MV-4-11 (cell line): ENCODE results near the gene TCTA.
"Not testable (repeated sequence)": the region's sequence is repeated elsewhere in the genome, so short reads cannot be mapped to it uniquely, and the experiment has no call there.

Experiments
- DNase-seq: peaks from one replicate; lab custom pipeline; 2025; lab: John Stamatoyannopoulos, UW

Gene TCTA

GRCh38 chr3:49411968-49412631, at the start of gene TCTA, which contains the start of gene RHOA:
Gene TCTA, plus strand, starts transcription at chr3:49412423. Its CDS starts 4 bp downstream, at chr3:49412427.
Gene RHOA, minus strand, starts transcription at chr3:49411976. Its CDS starts 36,387 bp downstream, at chr3:49375589.
- DNase-seq = peak; percentile 100

- no peak for DNase-seq
These were observed 49.7 kb upstream of the TCTA start for GRCh38 chr3:49362561-49362960.

- no peak for DNase-seq
These were observed 41.5 kb upstream of the TCTA start for GRCh38 chr3:49370585-49371290.

- no peak for DNase-seq
These were observed 40.3 kb upstream of the TCTA start for GRCh38 chr3:49371946-49372345.

GRCh38 chr3:49377483-49377882, 34.7 kb upstream of the TCTA start:
- peak; percentile 62 for DNase-seq

GRCh38 chr3:49378249-49378895, 33.9 kb upstream of the TCTA start:
- no peak for DNase-seq

GRCh38 chr3:49383387-49383786, 28.8 kb upstream of the TCTA start:
- DNase-seq = no peak

GRCh38 chr3:49385617-49386016, 26.6 kb upstream of the TCTA start:
- no peak for DNase-seq

GRCh38 chr3:49386056-49386756, 26.0 kb upstream of the TCTA start:
- DNase-seq = peak; percentile 82

- DNase-seq = no peak
These were observed 24.5 kb upstream of the TCTA start for GRCh38 chr3:49387721-49388120.

GRCh38 chr3:49388289-49388820, 23.9 kb upstream of the TCTA start:
- DNase-seq = no peak

GRCh38 chr3:49389297-49389696, 22.9 kb upstream of the TCTA start:
- no peak for DNase-seq

GRCh38 chr3:49391310-49391709, 20.9 kb upstream of the TCTA start:
- not testable (repeated sequence) for DNase-seq

- DNase-seq = no peak
These were observed 14.8 kb upstream of the TCTA start for GRCh38 chr3:49397470-49397869.

- DNase-seq = no peak
These were observed 12.8 kb upstream of the TCTA start for GRCh38 chr3:49399461-49399860.

- no peak for DNase-seq
These were observed 10.5 kb upstream of the TCTA start for GRCh38 chr3:49401766-49402165.

- DNase-seq = no peak
These were observed 8.3 kb upstream of the TCTA start for GRCh38 chr3:49403891-49404290.

GRCh38 chr3:49405570-49405969, 6.7 kb upstream of the TCTA start:
- not testable (repeated sequence) for DNase-seq

GRCh38 chr3:49406571-49407565, 5.4 kb upstream of the TCTA start:
- no peak for DNase-seq

- no peak for DNase-seq
These were observed 2.0 kb upstream of the TCTA start for GRCh38 chr3:49410066-49410845.
